GM08714 (cell line): ENCODE results near the gene DLST.

Source experiments
- H3K4me3 ChIP-seq: fragments of 200-500 bp; sonication (Bioruptor generic); 2 replicates; pipeline ENCODE4 v1.5.1; 2014; ENCODE audit warnings: mild to moderate bottlenecking, low read length, inconsistent platforms
- ZNF274 ChIP-seq: IDR thresholded peaks from 2 replicates; pipeline ENCODE4 v1.6.1; 2012; ENCODE audit warnings: mild to moderate bottlenecking, low read depth, low read length

DLST gene

GRCh38 chr14:74913393-74913910 lies 31.7 kb downstream of the DLST start:
- TF ChIP-seq ZNF274 = no peak
- H3K4me3 ChIP-seq = no peak overlapping the region

- TF ChIP-seq ZNF274 = no peak
Observed at GRCh38 chr14:74913986-74914573, 32.4 kb downstream of the DLST start.

GRCh38 chr14:74915426-74915825 lies 33.7 kb downstream of the DLST start:
- H3K4me3 ChIP-seq = no peak overlapping the region

More at GRCh38 chr14:74913986-74914573, 32.4 kb downstream of the DLST start:
- no peak overlapping the region for H3K4me3 ChIP-seq

GRCh38 chr14:74915826-74916225 lies 34.1 kb downstream of the DLST start:
- no peak for TF ChIP-seq ZNF274
- H3K4me3 ChIP-seq = no peak overlapping the region

More at GRCh38 chr14:74915426-74915825, 33.7 kb downstream of the DLST start:
- TF ChIP-seq ZNF274 = no peak

- TF ChIP-seq ZNF274 = no peak
- no peak overlapping the region for H3K4me3 ChIP-seq
Observed at GRCh38 chr14:74917178-74917543, 35.4 kb downstream of the DLST start.

GRCh38 chr14:74917646-74918081 lies 35.9 kb downstream of the DLST start:
- no peak for TF ChIP-seq ZNF274
- no peak overlapping the region for H3K4me3 ChIP-seq

GRCh38 chr14:74918380-74918779 lies 36.7 kb downstream of the DLST start:
- no peak for TF ChIP-seq ZNF274
- no peak overlapping the region for H3K4me3 ChIP-seq

GRCh38 chr14:74919421-74920165 lies 37.9 kb downstream of the DLST start:
- no peak for TF ChIP-seq ZNF274
- H3K4me3 ChIP-seq = no peak overlapping the region

- no peak overlapping the region for H3K4me3 ChIP-seq
- no peak for TF ChIP-seq ZNF274
Observed at GRCh38 chr14:74920281-74920680, 38.6 kb downstream of the DLST start.

GRCh38 chr14:74921053-74921620 lies 39.4 kb downstream of the DLST start:
- no peak for TF ChIP-seq ZNF274
- no peak overlapping the region for H3K4me3 ChIP-seq

GRCh38 chr14:74921987-74922751 lies 40.5 kb downstream of the DLST start:
- peak overlapping the region; percentile 54; the same call in 1 of the 2 replicates for H3K4me3 ChIP-seq
- TF ChIP-seq ZNF274 = no peak

- peak within 1 kb of the TSS; percentile 54; the same call in 1 of the 2 replicates for H3K4me3 ChIP-seq
Observed at GRCh38 chr14:74922752-74923401, 41.2 kb downstream of the DLST start, which contains the start of gene RPS6KL1. RPS6KL1 (minus strand) TSS chr14:74923260; CDS start chr14:74921541, 1,719 bp downstream.

GRCh38 chr14:74924061-74924460 lies 42.3 kb downstream of the DLST start:
- no peak overlapping the region for H3K4me3 ChIP-seq
- TF ChIP-seq ZNF274 = no peak

More at GRCh38 chr14:74922752-74923401, 41.2 kb downstream of the DLST start, which contains the start of gene RPS6KL1:
- no peak for TF ChIP-seq ZNF274
